ENCODE results near the gene CYP2J2. TPM values are rescaled to one million over a fixed set of nuclear protein-coding genes. Genes with fewer than 3 reads are reported as not detected.
"Not testable (repeated sequence)": the region's sequence is repeated elsewhere in the genome, so short reads cannot be mapped to it uniquely, and the experiment has no call there.

The CYP2J2 gene
- polyA plus RNA-seq = 21.3 TPM
- long read RNA-seq, donor 1, partial matches to known transcripts = 0 of 5 reads
- long read RNA-seq, donor 1, other reads (novel, unspliced or antisense) = 0 of 5 reads
- long read RNA-seq, donor 2, transcript CYP2J2-201 (9 exons, 1,896 nt) = major isoform, 5 of 8 reads
- long read RNA-seq, donor 2, partial matches to known transcripts = 0 of 8 reads
- long read RNA-seq, donor 2, other reads (novel, unspliced or antisense) = 0 of 8 reads
- long read RNA-seq, donor 3 = 0 reads
- long read RNA-seq, donor 4, partial matches to known transcripts = 0 of 1 reads
- long read RNA-seq, donor 4, other reads (novel, unspliced or antisense) = 0 of 1 reads
- long read RNA-seq, donor 5, partial matches to known transcripts = 0 of 2 reads
- long read RNA-seq, donor 5, other reads (novel, unspliced or antisense) = 0 of 2 reads
- long read RNA-seq, donor 6, transcript CYP2J2-201 (9 exons, 1,896 nt) = major isoform, 9 of 9 reads
- long read RNA-seq, donor 6, partial matches to known transcripts = 0 of 9 reads
- long read RNA-seq, donor 6, other reads (novel, unspliced or antisense) = 0 of 9 reads
- long read RNA-seq, donor 7, partial matches to known transcripts = 0 of 2 reads
- long read RNA-seq, donor 7, other reads (novel, unspliced or antisense) = 0 of 2 reads
- long read RNA-seq, donor 8, transcript CYP2J2-201 (9 exons, 1,896 nt) = major isoform, 6 of 6 reads
- long read RNA-seq, donor 8, partial matches to known transcripts = 0 of 6 reads
- long read RNA-seq, donor 8, other reads (novel, unspliced or antisense) = 0 of 6 reads
- long read RNA-seq, donor 9, partial matches to known transcripts = 0 of 2 reads
- long read RNA-seq, donor 9, other reads (novel, unspliced or antisense) = 0 of 2 reads
- long read RNA-seq, donor 10, transcript CYP2J2-201 (9 exons, 1,896 nt) = major isoform, 6 of 6 reads
- long read RNA-seq, donor 10, partial matches to known transcripts = 0 of 6 reads
- long read RNA-seq, donor 10, other reads (novel, unspliced or antisense) = 0 of 6 reads
- long read RNA-seq, donor 11, partial matches to known transcripts = 0 of 3 reads
- long read RNA-seq, donor 11, other reads (novel, unspliced or antisense) = 0 of 3 reads

GRCh38 chr1:59926381-59927123 lies at the start of gene CYP2J2:
Gene CYP2J2 (minus strand): TSS chr1:59926773. CDS start chr1:59926746, 27 bp downstream.
- H3K9me3 ChIP-seq (ENCODE audit: control insufficient read depth, low read depth, low read length) = peaks cover 3% of the 10 kb centered on the region
- H3K4me1 ChIP-seq (ENCODE audit: control insufficient read depth, insufficient read depth, low read length) = no peaks in the 10 kb centered on the region
- no peaks in the 10 kb centered on the region for H3K36me3 ChIP-seq (ENCODE audit: control insufficient read depth, insufficient read depth, low read length)
- WGBS (ENCODE audit: insufficient coverage, low lambda C conversion rate) = no CpG with 5 or more reads among the region's 42 CpGs
- H3K4me3 ChIP-seq (ENCODE audit: low read length) = peak within 1 kb of the TSS; percentile 72
- H3K27ac ChIP-seq (ENCODE audit: low read length) = peak within 1 kb of the TSS; percentile 63
- H3K27me3 ChIP-seq (ENCODE audit: control insufficient read depth, insufficient read depth, low read length) = no peaks in the 10 kb centered on the region
- DNase-seq = peak; percentile 29 to 85

- no peak overlapping the region for H3K27ac ChIP-seq (ENCODE audit: low read length)
- no peak overlapping the region for H3K4me3 ChIP-seq (ENCODE audit: low read length)
- DNase-seq = no peak
- no peaks in the 10 kb centered on the region for H3K36me3 ChIP-seq (ENCODE audit: control insufficient read depth, insufficient read depth, low read length)
- H3K27me3 ChIP-seq (ENCODE audit: control insufficient read depth, insufficient read depth, low read length) = peaks cover 10% of the 10 kb centered on the region
- WGBS (ENCODE audit: insufficient coverage, low lambda C conversion rate) = no CpG with 5 or more reads among the region's 1 CpG
- H3K4me1 ChIP-seq (ENCODE audit: control insufficient read depth, insufficient read depth, low read length) = no peaks in the 10 kb centered on the region
- no peaks in the 10 kb centered on the region for H3K9me3 ChIP-seq (ENCODE audit: control insufficient read depth, low read depth, low read length)
Measured at GRCh38 chr1:59973719-59974118, 47.1 kb upstream of the CYP2J2 start.

- Histone ChIP-seq H3K9me3 (ENCODE audit: control insufficient read depth, low read depth, low read length) (no peaks in the 10 kb centered on the region), H3K27ac (ENCODE audit: low read length) (no peak overlapping the region), H3K36me3 (ENCODE audit: control insufficient read depth, insufficient read depth, low read length) (no peaks in the 10 kb centered on the region), H3K4me1 (ENCODE audit: control insufficient read depth, insufficient read depth, low read length) (no peaks in the 10 kb centered on the region), H3K4me3 (ENCODE audit: low read length) (no peak overlapping the region), H3K27me3 (ENCODE audit: control insufficient read depth, insufficient read depth, low read length) (peaks cover 10% of the 10 kb centered on the region)
- WGBS (ENCODE audit: insufficient coverage, low lambda C conversion rate) = no CpG with 5 or more reads among the region's 20 CpGs
- DNase-seq = no peak
Measured at GRCh38 chr1:59972216-59972927, 45.8 kb upstream of the CYP2J2 start.

- no CpG with 5 or more reads among the region's 19 CpGs for WGBS (ENCODE audit: insufficient coverage, low lambda C conversion rate)
- H3K27ac ChIP-seq (ENCODE audit: low read length) = no peak overlapping the region
- DNase-seq = peak; percentile 60 to 65
- H3K4me3 ChIP-seq (ENCODE audit: low read length) = no peak overlapping the region
- no peaks in the 10 kb centered on the region for H3K36me3 ChIP-seq (ENCODE audit: control insufficient read depth, insufficient read depth, low read length)
- H3K27me3 ChIP-seq (ENCODE audit: control insufficient read depth, insufficient read depth, low read length) = peaks cover 9% of the 10 kb centered on the region
- H3K9me3 ChIP-seq (ENCODE audit: control insufficient read depth, low read depth, low read length) = no peaks in the 10 kb centered on the region
- no peaks in the 10 kb centered on the region for H3K4me1 ChIP-seq (ENCODE audit: control insufficient read depth, insufficient read depth, low read length)
Measured at GRCh38 chr1:59971464-59971911, 44.9 kb upstream of the CYP2J2 start.

GRCh38 chr1:59969542-59970175 lies 43.1 kb upstream of the CYP2J2 start:
- H3K27me3 ChIP-seq (ENCODE audit: control insufficient read depth, insufficient read depth, low read length); H3K4me1 ChIP-seq (ENCODE audit: control insufficient read depth, insufficient read depth, low read length): not testable (repeated sequence)
- no CpG with 5 or more reads among the region's 42 CpGs for WGBS (ENCODE audit: insufficient coverage, low lambda C conversion rate)

GRCh38 chr1:59968746-59969145 lies 42.2 kb upstream of the CYP2J2 start:
- not testable (repeated sequence) for H3K36me3 ChIP-seq (ENCODE audit: control insufficient read depth, insufficient read depth, low read length); DNase-seq; H3K27ac ChIP-seq (ENCODE audit: low read length); H3K27me3 ChIP-seq (ENCODE audit: control insufficient read depth, insufficient read depth, low read length); H3K9me3 ChIP-seq (ENCODE audit: control insufficient read depth, low read depth, low read length); H3K4me3 ChIP-seq (ENCODE audit: low read length); H3K4me1 ChIP-seq (ENCODE audit: control insufficient read depth, insufficient read depth, low read length)
- no CpG with 5 or more reads among the region's 17 CpGs for WGBS (ENCODE audit: insufficient coverage, low lambda C conversion rate)

More at GRCh38 chr1:59969542-59970175, 43.1 kb upstream of the CYP2J2 start:
- H3K36me3 ChIP-seq (ENCODE audit: control insufficient read depth, insufficient read depth, low read length); DNase-seq; H3K27ac ChIP-seq (ENCODE audit: low read length); H3K4me3 ChIP-seq (ENCODE audit: low read length); H3K9me3 ChIP-seq (ENCODE audit: control insufficient read depth, low read depth, low read length): not testable (repeated sequence)

GRCh38 chr1:59967780-59968179 lies 41.2 kb upstream of the CYP2J2 start:
- no peaks in the 10 kb centered on the region for H3K9me3 ChIP-seq (ENCODE audit: control insufficient read depth, low read depth, low read length)
- 50% methylated on average over 2 of the region's 3 CpGs for WGBS (ENCODE audit: insufficient coverage, low lambda C conversion rate)
- no peaks in the 10 kb centered on the region for H3K4me1 ChIP-seq (ENCODE audit: control insufficient read depth, insufficient read depth, low read length)
- H3K27me3 ChIP-seq (ENCODE audit: control insufficient read depth, insufficient read depth, low read length) = peaks cover 2% of the 10 kb centered on the region
- H3K36me3 ChIP-seq (ENCODE audit: control insufficient read depth, insufficient read depth, low read length) = no peaks in the 10 kb centered on the region
- no peak overlapping the region for H3K4me3 ChIP-seq (ENCODE audit: low read length)
- no peak overlapping the region for H3K27ac ChIP-seq (ENCODE audit: low read length)
- DNase-seq = no peak

- peak in 1 of 2 donors; percentile 35 for DNase-seq
- H3K27ac ChIP-seq (ENCODE audit: low read length) = no peak overlapping the region
Measured at GRCh38 chr1:59967141-59967697, 40.6 kb upstream of the CYP2J2 start.

GRCh38 chr1:59952065-59952464 lies 25.5 kb upstream of the CYP2J2 start:
- H3K27ac ChIP-seq (ENCODE audit: low read length) = no peak overlapping the region
- no peaks in the 10 kb centered on the region for H3K36me3 ChIP-seq (ENCODE audit: control insufficient read depth, insufficient read depth, low read length)
- 71% methylated on average over 1 of the region's 2 CpGs for WGBS (ENCODE audit: insufficient coverage, low lambda C conversion rate)
- H3K9me3 ChIP-seq (ENCODE audit: control insufficient read depth, low read depth, low read length) = no peaks in the 10 kb centered on the region
- peaks cover 2% of the 10 kb centered on the region for H3K4me1 ChIP-seq (ENCODE audit: control insufficient read depth, insufficient read depth, low read length)
- no peaks in the 10 kb centered on the region for H3K27me3 ChIP-seq (ENCODE audit: control insufficient read depth, insufficient read depth, low read length)
- no peak overlapping the region for H3K4me3 ChIP-seq (ENCODE audit: low read length)
- DNase-seq = no peak

More at GRCh38 chr1:59967141-59967697, 40.6 kb upstream of the CYP2J2 start:
- peaks cover 2% of the 10 kb centered on the region for H3K27me3 ChIP-seq (ENCODE audit: control insufficient read depth, insufficient read depth, low read length)
- H3K4me3 ChIP-seq (ENCODE audit: low read length) = no peak overlapping the region
- no CpG with 5 or more reads among the region's 6 CpGs for WGBS (ENCODE audit: insufficient coverage, low lambda C conversion rate)
- no peaks in the 10 kb centered on the region for H3K4me1 ChIP-seq (ENCODE audit: control insufficient read depth, insufficient read depth, low read length)
- H3K36me3 ChIP-seq (ENCODE audit: control insufficient read depth, insufficient read depth, low read length) = no peaks in the 10 kb centered on the region
- no peaks in the 10 kb centered on the region for H3K9me3 ChIP-seq (ENCODE audit: control insufficient read depth, low read depth, low read length)
